Omental fat pad (tissue), 4 donors: ENCODE measurements around the gene NRTN. TPM values are rescaled to one million over a fixed set of nuclear protein-coding genes. Genes with fewer than 3 reads are reported as not detected.

Experiments
- ATAC-seq: fragments of 150-250 bp; one replicate; pipeline ENCODE4 v1.9.1; 2016; ENCODE audit warnings: mild to moderate bottlenecking, moderate library complexity; ENCODE audit not compliant: low FRiP score
- DNase-seq: peaks from one replicate; pipeline ENCODE4 v3.0.0-alpha.2; 2019; ENCODE audit warnings: low spot score
- total RNA-seq, 4 donors: library from RNA; depleted of rRNA; stranded (reverse); fragments of >200 nt; gene quantifications; one replicate each; pipeline ENCODE4 v1.1.0, GENCODE V29; 2016
- TF ChIP-seq, protein P1 (sequence below), 3 donors: fragments of 450-650 bp; IDR thresholded peaks; one replicate each; pipeline ENCODE4 v1.5.1; 2016 to 2017; ENCODE audit warnings: antibody characterized with exemption in 3 of 3, mild to moderate bottlenecking in 3 of 3, moderate library complexity in 2 of 3

The NRTN gene
- total RNA-seq, 4 donors from 2014 or later, result not detected

- TF ChIP-seq, protein P1, sequence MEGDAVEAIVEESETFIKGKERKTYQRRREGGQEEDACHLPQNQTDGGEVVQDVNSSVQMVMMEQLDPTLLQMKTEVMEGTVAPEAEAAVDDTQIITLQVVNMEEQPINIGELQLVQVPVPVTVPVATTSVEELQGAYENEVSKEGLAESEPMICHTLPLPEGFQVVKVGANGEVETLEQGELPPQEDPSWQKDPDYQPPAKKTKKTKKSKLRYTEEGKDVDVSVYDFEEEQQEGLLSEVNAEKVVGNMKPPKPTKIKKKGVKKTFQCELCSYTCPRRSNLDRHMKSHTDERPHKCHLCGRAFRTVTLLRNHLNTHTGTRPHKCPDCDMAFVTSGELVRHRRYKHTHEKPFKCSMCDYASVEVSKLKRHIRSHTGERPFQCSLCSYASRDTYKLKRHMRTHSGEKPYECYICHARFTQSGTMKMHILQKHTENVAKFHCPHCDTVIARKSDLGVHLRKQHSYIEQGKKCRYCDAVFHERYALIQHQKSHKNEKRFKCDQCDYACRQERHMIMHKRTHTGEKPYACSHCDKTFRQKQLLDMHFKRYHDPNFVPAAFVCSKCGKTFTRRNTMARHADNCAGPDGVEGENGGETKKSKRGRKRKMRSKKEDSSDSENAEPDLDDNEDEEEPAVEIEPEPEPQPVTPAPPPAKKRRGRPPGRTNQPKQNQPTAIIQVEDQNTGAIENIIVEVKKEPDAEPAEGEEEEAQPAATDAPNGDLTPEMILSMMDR (IDR thresholded peaks at IDR 0.05), result no peak
- DNase-seq (no peak), ATAC-seq (no peak)
Measured at GRCh38 chr19:5785423-5785822, 19.4 kb upstream of the NRTN start.

DNA sequence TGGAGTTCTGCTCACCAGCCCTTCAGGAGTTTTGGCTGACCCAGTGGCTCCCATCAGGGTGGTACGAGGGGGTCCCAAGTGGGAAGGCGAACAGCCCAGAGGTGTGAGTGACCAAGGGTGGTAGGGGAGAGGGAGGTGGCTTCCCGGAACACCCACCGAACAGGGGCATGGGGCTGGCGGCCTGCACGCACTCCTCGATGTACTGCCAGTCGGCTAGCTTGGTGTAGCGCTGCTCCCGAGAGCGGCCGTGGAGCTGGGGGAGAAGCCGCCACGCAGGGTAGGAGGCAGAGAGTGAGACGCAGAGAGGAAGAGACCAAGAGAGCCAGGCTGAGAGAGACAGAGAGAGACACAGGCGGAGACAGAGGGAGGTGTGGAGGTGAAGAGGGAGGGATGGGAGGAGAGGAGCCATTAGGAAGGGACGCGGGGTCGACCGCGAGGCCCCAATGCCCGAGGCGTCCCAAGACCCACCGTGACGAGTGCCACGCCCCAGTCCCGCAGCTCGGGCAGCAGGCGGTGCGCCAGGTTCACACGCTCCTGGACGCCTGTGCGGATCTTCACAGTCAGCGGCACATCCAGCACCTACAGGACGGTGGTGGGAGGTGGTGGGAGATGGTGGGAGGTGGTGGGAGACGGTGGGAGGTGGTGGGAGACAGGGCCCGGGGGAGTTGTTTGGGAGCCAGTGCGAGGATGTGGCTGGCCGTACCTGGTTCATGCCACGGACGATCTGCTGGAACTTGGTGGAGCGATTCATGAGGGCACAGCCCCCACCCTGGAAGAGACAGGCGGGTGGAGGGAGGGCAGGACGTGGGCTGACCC, 18.1 kb upstream of the NRTN start:
- no peak for DNase-seq
- ATAC-seq, result no peak
- TF ChIP-seq, protein P1 (IDR thresholded peaks at IDR 0.05), result no peak

GRCh38 chr19:5787409-5788182, 17.3 kb upstream of the NRTN start:
- TF ChIP-seq, protein P1 (IDR thresholded peaks at IDR 0.05), result no peak
- no peak for ATAC-seq
- no peak for DNase-seq

DNA sequence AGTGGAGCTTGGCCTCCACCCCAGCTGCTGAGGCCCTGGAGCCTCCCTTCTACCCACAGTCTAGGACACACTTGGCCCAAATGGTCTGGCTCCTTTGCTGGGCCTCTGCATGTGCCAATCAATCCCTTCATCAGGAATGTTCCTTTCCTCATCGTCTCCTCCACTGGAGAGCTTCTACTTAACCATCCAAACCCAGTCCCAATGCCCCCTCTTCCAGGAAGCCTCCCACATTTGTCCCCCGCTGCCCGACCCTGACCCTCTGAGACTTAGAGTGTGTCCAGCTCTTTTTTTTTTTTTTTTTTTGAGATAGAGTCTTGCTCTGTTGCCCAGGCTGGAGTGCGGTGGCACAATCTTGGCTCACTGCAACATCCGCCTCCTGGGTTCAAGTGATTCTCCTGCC, 16.4 kb upstream of the NRTN start:
- TF ChIP-seq, protein P1 (IDR thresholded peaks at IDR 0.05), result no peak
- ATAC-seq, result no peak
- DNase-seq, result no peak

DNA sequence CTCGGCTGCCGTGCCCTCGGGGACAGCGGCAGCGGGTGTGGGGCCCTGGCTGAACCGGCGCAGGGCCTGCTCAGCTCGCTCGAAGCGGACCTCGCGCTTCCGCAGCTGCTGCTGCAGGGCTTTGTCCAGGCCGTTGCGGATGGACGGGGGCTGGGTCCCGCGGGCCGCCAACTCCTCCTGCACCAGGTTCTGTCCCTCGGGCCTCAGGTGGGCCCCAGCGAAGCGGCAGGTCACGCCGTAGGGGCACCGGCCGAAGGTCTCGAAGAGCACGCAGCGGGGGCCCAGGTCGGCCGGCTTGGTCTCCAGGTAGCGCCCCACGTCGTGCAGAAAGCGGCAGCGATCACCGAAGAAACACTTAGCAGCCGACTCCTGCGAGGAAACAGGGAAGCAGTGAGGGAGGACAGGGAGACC, 15.5 kb upstream of the NRTN start:
- TF ChIP-seq, protein P1 (IDR thresholded peaks at IDR 0.05), result no peak
- ATAC-seq (no peak), DNase-seq (no peak)

GRCh38 chr19:5789886-5790558, 14.8 kb upstream of the NRTN start:
- no peak for ATAC-seq
- DNase-seq, result no peak
- TF ChIP-seq, protein P1 (IDR thresholded peaks at IDR 0.05), result no peak
